ENCODE data around the gene PPP2R2C.

Gene PPP2R2C

GRCh38 chr4:6277139-6277802 is 195.1 kb downstream of the PPP2R2C start:
- TF ChIP-seq CTCF (IDR thresholded peaks at IDR 0.05; ENCODE audit: low read depth, low read length) = no peak
- no peak for DNase-seq (ENCODE audit: low read depth, low spot score)
- in situ Hi-C loops (cut with HindIII; ENCODE audit: low sequenced_read_pairs) = no loop called here
- H3K4me3 ChIP-seq (ENCODE audit: low read depth, low read length) = no peak overlapping the region

GRCh38 chr4:6275898-6276806 is 196.3 kb downstream of the PPP2R2C start:
- DNase-seq (ENCODE audit: low read depth, low spot score) = no peak
- no peak overlapping the region for H3K4me3 ChIP-seq (ENCODE audit: low read depth, low read length)
- no peak for TF ChIP-seq CTCF (IDR thresholded peaks at IDR 0.05; ENCODE audit: low read depth, low read length)
- in situ Hi-C loops (cut with HindIII; ENCODE audit: low sequenced_read_pairs) = no loop called here

GRCh38 chr4:6275351-6275750 is 197.1 kb downstream of the PPP2R2C start:
- H3K4me3 ChIP-seq (ENCODE audit: low read depth, low read length) = no peak overlapping the region
- DNase-seq (ENCODE audit: low read depth, low spot score) = no peak
- in situ Hi-C loops (cut with HindIII; ENCODE audit: low sequenced_read_pairs) = no loop called here
- no peak for TF ChIP-seq CTCF (IDR thresholded peaks at IDR 0.05; ENCODE audit: low read depth, low read length)

GRCh38 chr4:6273661-6273990 is 198.8 kb downstream of the PPP2R2C start:
- no peak overlapping the region for H3K4me3 ChIP-seq (ENCODE audit: low read depth, low read length)
- in situ Hi-C loops (cut with HindIII; ENCODE audit: low sequenced_read_pairs) = no loop called here
- TF ChIP-seq CTCF (IDR thresholded peaks at IDR 0.05; ENCODE audit: low read depth, low read length) = no peak
- DNase-seq (ENCODE audit: low read depth, low spot score) = no peak

GRCh38 chr4:6272863-6273660 is 199.4 kb downstream of the PPP2R2C start:
- DNase-seq (ENCODE audit: low read depth, low spot score) = peak; percentile 88
- in situ Hi-C loops (cut with HindIII; ENCODE audit: low sequenced_read_pairs) = no loop called here
- no peak for TF ChIP-seq CTCF (IDR thresholded peaks at IDR 0.05; ENCODE audit: low read depth, low read length)
- no peak overlapping the region for H3K4me3 ChIP-seq (ENCODE audit: low read depth, low read length)

- no peak for DNase-seq (ENCODE audit: low read depth, low spot score)
- in situ Hi-C loops (cut with HindIII; ENCODE audit: low sequenced_read_pairs) = no loop called here
- H3K4me3 ChIP-seq (ENCODE audit: low read depth, low read length) = no peak overlapping the region
- TF ChIP-seq CTCF (IDR thresholded peaks at IDR 0.05; ENCODE audit: low read depth, low read length) = no peak
Measured at GRCh38 chr4:6271701-6272465, 200.5 kb downstream of the PPP2R2C start.

Data from astrocyte of the spinal cord (primary cell).